H1 (cell line): Measurements from ENCODE around the gene PYY. TPM values are rescaled to one million over a fixed set of nuclear protein-coding genes. Genes with fewer than 3 reads are reported as not detected.
A peak's percentile ranks its signal among the peaks of the same experiment; 100 is the strongest.

Source experiments
- CTCF ChIA-PET: fragments of 300-600 bp; sonication (Branson Sonifier 250); formaldehyde crosslinking; loops from one replicate; lab custom pipeline; 2021; ENCODE audit not compliant: partially characterized antibody; lab: Charles Lee
- POLR2A ChIA-PET: fragments of 300-600 bp; sonication (Branson Sonifier 250); formaldehyde crosslinking; loops from one replicate; lab custom pipeline; 2021; ENCODE audit warnings: inconsistent platforms; ENCODE audit not compliant: partially characterized antibody; lab: Charles Lee
- DNase-seq, 2 experiments: peaks; one replicate each; pipeline versions ENCODE4 v3.0.0 to v3.0.0-alpha.2; 2010 to 2022; ENCODE audit warnings: low spot score in 2 of 2, low read depth in 1 of 2, mixed read lengths in 1 of 2
- FAIRE-seq: peaks from 2 replicates; lab custom pipeline; 2011; peaks lifted over from hg19 to GRCh38; lab: Jason Lieb, UNC
- H2AFZ ChIP-seq: 2 replicates; pipeline ENCODE4 v1.8.1; 2012; ENCODE audit warnings: low read length, inconsistent platforms
- H2AK5ac ChIP-seq: 2 replicates; pipeline ENCODE4 v1.6.1; 2013; ENCODE audit warnings: low read depth, low read length
- H2BK120ac ChIP-seq: replicated peaks from 2 replicates; pipeline ENCODE3; 2013; ENCODE audit warnings: low read depth, low read length, inconsistent platforms
- H2BK12ac ChIP-seq: 2 replicates; pipeline ENCODE4 v1.6.1; 2013; ENCODE audit warnings: low read depth, low read length
- H2BK15ac ChIP-seq: 2 replicates; pipeline ENCODE4 v1.6.1; 2013; ENCODE audit warnings: low read length
- H2BK20ac ChIP-seq: 2 replicates; pipeline ENCODE4 v1.6.1; 2013; ENCODE audit warnings: low read length
- H2BK5ac ChIP-seq: 2 replicates; pipeline ENCODE4 v1.6.1; 2013; ENCODE audit warnings: low read depth, low read length
- H3K14ac ChIP-seq: 2 replicates; pipeline ENCODE4 v1.6.1; 2013; ENCODE audit warnings: inconsistent platforms; ENCODE audit not compliant: insufficient read length
- H3K18ac ChIP-seq: 2 replicates; pipeline ENCODE4 v1.6.1; 2013; ENCODE audit warnings: low read length; ENCODE audit errors: extremely low read depth
- H3K23ac ChIP-seq: 2 replicates; pipeline ENCODE4 v1.6.1; 2013; ENCODE audit warnings: inconsistent platforms; ENCODE audit not compliant: insufficient read length
- H3K23me2 ChIP-seq: 2 replicates; pipeline ENCODE4 v1.6.1; 2013; ENCODE audit warnings: low read depth, low read length
- H3K27ac ChIP-seq: 2 replicates; pipeline ENCODE4 v1.6.1; 2011; ENCODE audit warnings: low read depth, low read length, inconsistent platforms
- H3K27me3 ChIP-seq, 4 experiments: replicated peaks in 1 of 4; 1 replicate in 1 of 4; 2 replicates in 3 of 4; pipeline versions ENCODE4 v1.6.1 to v1.8.1; 2011 to 2013; ENCODE audit warnings: low read length in 3 of 4, mild to moderate bottlenecking in 3 of 4, inconsistent platforms in 2 of 4, mixed read lengths in 2 of 4, moderate library complexity in 1 of 4; ENCODE audit not compliant: control insufficient read depth in 3 of 4, insufficient read depth in 3 of 4; ENCODE audit errors: extremely low read depth in 1 of 4
- H3K36me3 ChIP-seq, 4 experiments: 2 replicates each; pipeline versions ENCODE4 v1.6.1 to v1.8.1; 2011 to 2013; ENCODE audit warnings: mild to moderate bottlenecking in 4 of 4, low read length in 3 of 4, moderate library complexity in 2 of 4, control low read depth in 1 of 4, inconsistent platforms in 1 of 4; ENCODE audit not compliant: insufficient read depth in 4 of 4, control insufficient read depth in 2 of 4
- H3K4ac ChIP-seq: replicated peaks from 2 replicates; pipeline ENCODE3; 2013; ENCODE audit warnings: low read length, low read depth, mixed read lengths, inconsistent platforms; ENCODE audit not compliant: insufficient read length
- H3K4me1 ChIP-seq, 4 experiments: replicated peaks in 1 of 4; 1 replicate in 1 of 4; 2 replicates in 3 of 4; pipeline versions ENCODE4 v1.6.1 to v1.8.1; 2011 to 2013; ENCODE audit warnings: low read length in 3 of 4, inconsistent platforms in 2 of 4, mixed read lengths in 1 of 4; ENCODE audit not compliant: insufficient read depth in 4 of 4, control insufficient read depth in 3 of 4
- H3K4me2 ChIP-seq, 2 experiments: 2 replicates each; pipeline versions ENCODE4 v1.6.1 to v1.8.1; 2011 to 2013; ENCODE audit warnings: low read depth in 2 of 2, low read length in 2 of 2, control low read depth in 1 of 2, inconsistent platforms in 1 of 2, mild to moderate bottlenecking in 1 of 2; ENCODE audit not compliant: insufficient read depth in 1 of 2
- H3K4me3 ChIP-seq, 4 experiments: fragments of 200-600, 300-600 bp in 1 of 4; sonication (generic), shearing (Covaris generic), sonication (Bioruptor Twin) in 1 of 4; 2 replicates each; pipeline versions ENCODE4 v1.5.1 to v1.8.1; 2011 to 2016; ENCODE audit warnings: low read length in 4 of 4, low read depth in 3 of 4, control low read depth in 2 of 4, inconsistent platforms in 2 of 4, mild to moderate bottlenecking in 2 of 4, mixed read lengths in 1 of 4, moderate library complexity in 1 of 4; ENCODE audit not compliant: insufficient read depth in 2 of 4; ENCODE audit errors: extremely low read depth in 1 of 4
- H3K56ac ChIP-seq: replicated peaks from 2 replicates; pipeline ENCODE3; 2013; ENCODE audit warnings: low read depth, mild to moderate bottlenecking, mixed read lengths, low read length, inconsistent platforms; ENCODE audit not compliant: insufficient read length
- H3K79me1 ChIP-seq: 2 replicates; pipeline ENCODE4 v1.6.1; 2013; ENCODE audit warnings: low read depth, low read length, control low read depth
- H3K79me2 ChIP-seq, 2 experiments: 2 replicates each; pipeline versions ENCODE4 v1.6.1 to v1.8.1; 2012 to 2013; ENCODE audit warnings: low read length in 2 of 2, mild to moderate bottlenecking in 2 of 2, inconsistent platforms in 1 of 2; ENCODE audit not compliant: insufficient read depth in 2 of 2, control insufficient read depth in 1 of 2
- H3K9ac ChIP-seq, 4 experiments: replicated peaks in 1 of 4; 1 replicate in 1 of 4; 2 replicates in 3 of 4; pipeline versions ENCODE4 v1.6.1 to v1.8.1; 2011 to 2013; ENCODE audit warnings: low read depth in 3 of 4, low read length in 3 of 4, control low read depth in 2 of 4, mild to moderate bottlenecking in 2 of 4, moderate library complexity in 2 of 4, inconsistent platforms in 1 of 4; ENCODE audit errors: extremely low read depth in 1 of 4
- H3K9me3 ChIP-seq, 2 experiments: 2 replicates each; pipeline versions ENCODE4 v1.6.1 to v1.8.1; 2012 to 2013; ENCODE audit warnings: mild to moderate bottlenecking in 2 of 2, moderate library complexity in 2 of 2, control low read depth in 1 of 2, inconsistent platforms in 1 of 2, low read depth in 1 of 2, low read length in 1 of 2, mixed read lengths in 1 of 2; ENCODE audit not compliant: insufficient read depth in 2 of 2
- H4K20me1 ChIP-seq, 2 experiments: replicated peaks in 1 of 2; 2 replicates each; pipeline versions ENCODE3 to v1.8.1; 2011 to 2013; ENCODE audit warnings: inconsistent platforms in 2 of 2, low read length in 2 of 2, mild to moderate bottlenecking in 1 of 2; ENCODE audit not compliant: insufficient read depth in 2 of 2, control insufficient read depth in 1 of 2
- H4K5ac ChIP-seq: 2 replicates; pipeline ENCODE4 v1.6.1; 2013; ENCODE audit warnings: low read length, low read depth, mixed read lengths, inconsistent platforms; ENCODE audit not compliant: insufficient read length
- H4K8ac ChIP-seq: 2 replicates; pipeline ENCODE4 v1.8.0; 2013; ENCODE audit warnings: mild to moderate bottlenecking, moderate library complexity, low read length, inconsistent platforms; ENCODE audit not compliant: insufficient read depth; ENCODE audit errors: extremely low read depth
- H4K91ac ChIP-seq: replicated peaks from 2 replicates; pipeline ENCODE3; 2013; ENCODE audit warnings: low read length, mixed read lengths, inconsistent platforms; ENCODE audit not compliant: insufficient read length
- BACH1 ChIP-seq: IDR thresholded peaks from 2 replicates; pipeline ENCODE4 v1.6.1; 2012; ENCODE audit warnings: low read length, improper control_type of control experiment
- BRCA1 ChIP-seq: IDR thresholded peaks from 2 replicates; pipeline ENCODE4 v1.6.1; 2012; ENCODE audit warnings: low read depth, low read length, improper control_type of control experiment
- EP300 ChIP-seq, 2 experiments: IDR thresholded peaks; 1 replicate in 1 of 2; 2 replicates in 1 of 2; pipeline ENCODE4 v1.6.1; 2011 to 2012; ENCODE audit warnings: low read depth in 2 of 2, low read length in 2 of 2, mild to moderate bottlenecking in 2 of 2, borderline replicate concordance in 1 of 2, inconsistent platforms in 1 of 2, moderate library complexity in 1 of 2
- SIN3A ChIP-seq, 2 experiments: IDR thresholded peaks in 1 of 2; conservative IDR thresholded peaks in 1 of 2; 2 replicates each; pipeline ENCODE4 v1.6.1; 2011 to 2012; ENCODE audit warnings: low read length in 2 of 2, improper control_type of control experiment in 1 of 2, low read depth in 1 of 2, mild to moderate bottlenecking in 1 of 2
- SP2 ChIP-seq: IDR thresholded peaks from 2 replicates; pipeline ENCODE4 v1.6.1; 2012; ENCODE audit warnings: mild to moderate bottlenecking, low read length, inconsistent platforms
- SRF ChIP-seq: IDR thresholded peaks from 2 replicates; pipeline ENCODE4 v1.6.1; 2011; ENCODE audit warnings: mild to moderate bottlenecking, low read depth, low read length, moderate library complexity
- TAF1 ChIP-seq: IDR thresholded peaks from 2 replicates; pipeline ENCODE4 v1.6.1; 2011; ENCODE audit warnings: mild to moderate bottlenecking, low read depth, low read length
- TEAD4 ChIP-seq: IDR thresholded peaks from 2 replicates; pipeline ENCODE4 v1.6.1; 2012; ENCODE audit warnings: low read depth, low read length, inconsistent platforms, mixed read lengths
- WGBS, 2 experiments: shearing (Covaris generic) in 1 of 2; methylation state at CpG; one replicate each; pipeline versions ENCODE4 v1.1.6 to v1.1.7; 2013 to 2015; ENCODE audit warnings: low lambda C conversion rate in 2 of 2, mixed read lengths in 2 of 2, inconsistent platforms in 1 of 2, low coverage in 1 of 2, missing lambda C conversion rate in 1 of 2; ENCODE audit not compliant: insufficient replicate concordance in 2 of 2, insufficient coverage in 1 of 2, insufficient read length in 1 of 2; ENCODE audit errors: extremely low coverage in 1 of 2, missing lambda C conversion rate in 1 of 2; 5-methylcytosine and 5-hydroxymethylcytosine counted together
- polyA plus RNA-seq, 7 experiments: library from polyadenylated mRNA; depleted of rRNA in 3 of 7; stranded (reverse) in 5 of 7; unstranded in 2 of 7; fragments of >200 nt in 5 of 7; fragments of 200-250 nt in 2 of 7; gene quantifications; 1 replicate in 5 of 7; 2 replicates in 1 of 7; 4 replicates in 1 of 7; pipeline versions ENCODE4 v1.2.1 to v1.2.3, GENCODE V29; 2011 to 2013; ENCODE audit warnings: missing spikeins in 2 of 7, mixed read lengths in 2 of 7
- total RNA-seq: library from RNA; stranded (reverse); fragmentation: NEBNext Ultra II Directional; extraction: Animal tissue kit (Norgen Biotek cat#: 25700); gene quantifications from 2 replicates; pipeline ENCODE4 v1.2.1, GENCODE V29; 2021
- TF ChIP-seq, protein P1 (sequence below): IDR thresholded peaks from 2 replicates; pipeline ENCODE4 v1.6.1; 2012; ENCODE audit warnings: inconsistent platforms
- TF ChIP-seq, protein P2 (sequence below): IDR thresholded peaks from 2 replicates; pipeline ENCODE4 v1.6.1; 2012; ENCODE audit warnings: low read length, inconsistent platforms

Gene PYY
- total and polyA plus RNA-seq, 2 of the 8 experiments (the other 6 are each of a cell fraction or from before 2014, with no cell fraction given), result 0.93 to 3.4 TPM

DNA sequence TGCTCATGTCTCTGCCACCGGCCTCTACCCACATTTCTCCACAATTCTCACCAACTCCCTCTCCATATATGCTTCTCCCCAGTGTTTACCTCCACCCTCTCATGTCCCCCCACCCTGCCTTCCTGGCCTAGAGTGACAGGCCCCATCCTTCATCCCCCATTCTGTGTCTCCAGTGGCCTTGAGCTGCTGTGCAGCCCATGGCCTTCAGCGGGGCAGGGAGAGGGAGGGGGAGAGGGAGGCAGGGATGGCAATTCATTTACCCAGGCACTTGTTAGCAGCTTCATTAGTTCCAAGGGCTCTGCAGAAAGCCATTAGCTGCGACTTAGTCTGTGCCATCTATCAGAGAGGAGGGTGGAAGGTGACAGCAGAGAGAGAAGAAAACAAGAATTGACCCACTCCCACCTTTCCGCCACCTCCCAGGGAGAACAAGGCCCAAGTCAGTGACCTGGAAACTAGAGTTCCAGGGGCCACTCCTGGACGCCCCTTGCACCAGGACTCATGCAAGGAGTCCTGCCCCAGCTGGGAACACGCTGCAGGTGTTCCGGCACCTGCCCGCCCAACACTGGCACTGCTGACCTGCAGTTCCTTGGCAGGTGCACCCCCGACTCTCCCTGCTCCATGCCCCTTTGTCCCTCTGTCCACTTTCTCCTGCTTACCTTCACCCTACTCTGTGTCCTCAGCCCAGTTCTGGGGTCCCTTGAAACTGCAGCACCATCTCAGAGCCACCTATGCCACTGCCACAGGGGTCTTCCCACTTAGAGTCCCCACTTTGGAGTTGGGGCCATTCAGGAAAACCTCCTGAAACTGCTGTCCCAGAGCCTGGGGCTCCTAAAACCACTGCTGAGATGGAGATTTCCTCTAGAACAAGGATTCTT, 23.5 kb upstream of the PYY start:
- Histone ChIP-seq H2AFZ (no peak overlapping the region), H2BK15ac (no peak overlapping the region), H3K18ac (no peak overlapping the region; the same call in 1 of the 2 replicates), H3K36me3 (no peaks in the 10 kb centered on the region), H2BK120ac (no peak overlapping the region), H3K79me2 (no peaks in the 10 kb centered on the region), H2BK5ac (no peak overlapping the region), H3K79me1 (no peaks in the 10 kb centered on the region), H3K4me1 (no peaks in the 10 kb centered on the region), H4K5ac (no peak overlapping the region), H3K4me2 (no peak overlapping the region), H3K4me3 (no peak overlapping the region), H3K4ac (no peak overlapping the region), H3K27ac (no peak overlapping the region), H3K14ac (no peak overlapping the region), H2BK12ac (no peak overlapping the region), H4K20me1 (no peaks in the 10 kb centered on the region), H2AK5ac (no peak overlapping the region), H3K9ac (no peak overlapping the region), H2BK20ac (no peak overlapping the region), H3K23me2 (no peaks in the 10 kb centered on the region), H3K23ac (no peak overlapping the region), H4K8ac (peak overlapping the region; percentile 25; the same call in 1 of the 2 replicates), H3K27me3 (no peaks in the 10 kb centered on the region; a peak in 1 of 7 replicates), H3K9me3 (no peaks in the 10 kb centered on the region), H4K91ac (no peak overlapping the region), H3K56ac (no peak overlapping the region)
- CTCF ChIA-PET, result no interaction called here
- 77 to 100% methylated on average over 1 to 9 of the region's 9 CpGs for WGBS, 2 experiments
- POLR2A ChIA-PET, result interaction anchor here (0.7 kb wide), 1 partner anchor 33 kb away, joined by 3 read pairs; no protein-coding TSS in a partner anchor
- FAIRE-seq, result no peak
- DNase-seq, result no peak
- no peak for TF ChIP-seq EP300 (IDR thresholded peaks at IDR 0.05; ENCODE audit: borderline replicate concordance in 1 of 2, low read depth in 2 of 2, low read length in 2 of 2)
- no peak for TF ChIP-seq BACH1
- TF ChIP-seq, protein P1, sequence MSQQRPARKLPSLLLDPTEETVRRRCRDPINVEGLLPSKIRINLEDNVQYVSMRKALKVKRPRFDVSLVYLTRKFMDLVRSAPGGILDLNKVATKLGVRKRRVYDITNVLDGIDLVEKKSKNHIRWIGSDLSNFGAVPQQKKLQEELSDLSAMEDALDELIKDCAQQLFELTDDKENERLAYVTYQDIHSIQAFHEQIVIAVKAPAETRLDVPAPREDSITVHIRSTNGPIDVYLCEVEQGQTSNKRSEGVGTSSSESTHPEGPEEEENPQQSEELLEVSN, result no peak
- no peak for TF ChIP-seq SRF
- no peak for TF ChIP-seq BRCA1
- TF ChIP-seq TEAD4, result no peak
- no peak for TF ChIP-seq TAF1
- TF ChIP-seq SIN3A (conservative IDR thresholded peaks at IDR 0.05 in 1 of 2, IDR thresholded peaks at IDR 0.05 in 1 of 2; ENCODE audit: low read depth in 1 of 2, low read length in 2 of 2), result no peak
- TF ChIP-seq SP2, result no peak
- TF ChIP-seq, protein P2, sequence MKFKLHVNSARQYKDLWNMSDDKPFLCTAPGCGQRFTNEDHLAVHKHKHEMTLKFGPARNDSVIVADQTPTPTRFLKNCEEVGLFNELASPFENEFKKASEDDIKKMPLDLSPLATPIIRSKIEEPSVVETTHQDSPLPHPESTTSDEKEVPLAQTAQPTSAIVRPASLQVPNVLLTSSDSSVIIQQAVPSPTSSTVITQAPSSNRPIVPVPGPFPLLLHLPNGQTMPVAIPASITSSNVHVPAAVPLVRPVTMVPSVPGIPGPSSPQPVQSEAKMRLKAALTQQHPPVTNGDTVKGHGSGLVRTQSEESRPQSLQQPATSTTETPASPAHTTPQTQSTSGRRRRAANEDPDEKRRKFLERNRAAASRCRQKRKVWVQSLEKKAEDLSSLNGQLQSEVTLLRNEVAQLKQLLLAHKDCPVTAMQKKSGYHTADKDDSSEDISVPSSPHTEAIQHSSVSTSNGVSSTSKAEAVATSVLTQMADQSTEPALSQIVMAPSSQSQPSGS, result no peak
